ENCODE data around the gene MYH2.

DNA sequence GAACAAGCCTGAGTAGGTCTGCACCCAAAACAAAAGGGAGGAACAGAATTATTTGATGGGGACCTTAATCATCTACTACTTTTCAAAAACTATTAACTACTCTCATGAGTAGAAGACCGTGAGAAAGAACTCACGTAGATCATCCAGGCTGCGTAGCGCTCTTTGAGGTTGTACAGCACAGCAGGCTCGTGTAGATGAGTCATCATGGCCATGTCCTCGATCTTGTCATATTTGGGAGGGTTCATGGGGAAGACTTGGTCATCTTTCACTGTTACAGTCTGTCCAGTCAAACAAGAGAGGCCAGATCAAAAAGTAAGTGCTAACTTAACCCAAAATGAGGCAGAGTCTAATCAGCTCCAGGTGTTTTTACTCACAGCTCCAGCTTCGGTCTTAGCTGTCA, 33.4 kb downstream of the MYH2 start:
- TF ChIP-seq, protein P1, sequence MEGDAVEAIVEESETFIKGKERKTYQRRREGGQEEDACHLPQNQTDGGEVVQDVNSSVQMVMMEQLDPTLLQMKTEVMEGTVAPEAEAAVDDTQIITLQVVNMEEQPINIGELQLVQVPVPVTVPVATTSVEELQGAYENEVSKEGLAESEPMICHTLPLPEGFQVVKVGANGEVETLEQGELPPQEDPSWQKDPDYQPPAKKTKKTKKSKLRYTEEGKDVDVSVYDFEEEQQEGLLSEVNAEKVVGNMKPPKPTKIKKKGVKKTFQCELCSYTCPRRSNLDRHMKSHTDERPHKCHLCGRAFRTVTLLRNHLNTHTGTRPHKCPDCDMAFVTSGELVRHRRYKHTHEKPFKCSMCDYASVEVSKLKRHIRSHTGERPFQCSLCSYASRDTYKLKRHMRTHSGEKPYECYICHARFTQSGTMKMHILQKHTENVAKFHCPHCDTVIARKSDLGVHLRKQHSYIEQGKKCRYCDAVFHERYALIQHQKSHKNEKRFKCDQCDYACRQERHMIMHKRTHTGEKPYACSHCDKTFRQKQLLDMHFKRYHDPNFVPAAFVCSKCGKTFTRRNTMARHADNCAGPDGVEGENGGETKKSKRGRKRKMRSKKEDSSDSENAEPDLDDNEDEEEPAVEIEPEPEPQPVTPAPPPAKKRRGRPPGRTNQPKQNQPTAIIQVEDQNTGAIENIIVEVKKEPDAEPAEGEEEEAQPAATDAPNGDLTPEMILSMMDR (IDR thresholded peaks at IDR 0.05; ENCODE audit: low read length), result no peak
- TF ChIP-seq EZH2 (optimal IDR thresholded peaks at IDR 0.05; ENCODE audit: low read depth, low read length) (no peak), EZH2phosphoT487 (IDR thresholded peaks at IDR 0.05; ENCODE audit: low read length) (no peak)
